Skeletal muscle satellite cell (primary cell): ENCODE measurements around the gene ARRB1.

Source experiments
- H3K27me3 ChIP-seq: 2 replicates; pipeline ENCODE4 v1.7.0; 2013; ENCODE audit warnings: low read length; ENCODE audit not compliant: control insufficient read depth, insufficient read depth
- H3K36me3 ChIP-seq: 2 replicates; pipeline ENCODE4 v1.7.0; 2013; ENCODE audit warnings: mild to moderate bottlenecking, control low read depth, low read length; ENCODE audit not compliant: insufficient read depth
- H3K4me1 ChIP-seq: 2 replicates; pipeline ENCODE4 v1.7.0; 2013; ENCODE audit warnings: low read length; ENCODE audit not compliant: control insufficient read depth, insufficient read depth
- H3K4me2 ChIP-seq: 2 replicates; pipeline ENCODE4 v1.7.0; 2013; ENCODE audit warnings: mild to moderate bottlenecking, low read length
- H3K4me3 ChIP-seq: 2 replicates; pipeline ENCODE4 v1.7.0; 2013; ENCODE audit warnings: low read length
- H3K9ac ChIP-seq: 2 replicates; pipeline ENCODE4 v1.7.0; 2013; ENCODE audit warnings: mild to moderate bottlenecking, low read depth, low read length, moderate library complexity
- H3K9me3 ChIP-seq: replicated peaks from 2 replicates; pipeline ENCODE4 v1.7.0; 2013; ENCODE audit warnings: mild to moderate bottlenecking, control low read depth, low read length

ARRB1 gene

GRCh38 chr11:75301601-75302345 is 49.7 kb downstream of the ARRB1 start:
- Histone ChIP-seq H3K4me3 (no peak overlapping the region), H3K9me3 (no peaks in the 10 kb centered on the region), H3K4me2 (no peak overlapping the region), H3K4me1 (no peaks in the 10 kb centered on the region), H3K36me3 (no peaks in the 10 kb centered on the region), H3K27me3 (no peaks in the 10 kb centered on the region), H3K9ac (no peak overlapping the region)

- Histone ChIP-seq H3K4me1 (no peaks in the 10 kb centered on the region), H3K9ac (no peak overlapping the region), H3K27me3 (no peaks in the 10 kb centered on the region), H3K9me3 (no peaks in the 10 kb centered on the region), H3K4me2 (no peak overlapping the region), H3K36me3 (no peaks in the 10 kb centered on the region), H3K4me3 (no peak overlapping the region)
Observed at GRCh38 chr11:75301131-75301530, 50.3 kb downstream of the ARRB1 start.

GRCh38 chr11:75298976-75299260 is 52.5 kb downstream of the ARRB1 start:
- no peaks in the 10 kb centered on the region for H3K9me3 ChIP-seq
- H3K27me3 ChIP-seq: no peaks in the 10 kb centered on the region
- H3K9ac ChIP-seq: no peak overlapping the region
- H3K36me3 ChIP-seq: no peaks in the 10 kb centered on the region
- no peaks in the 10 kb centered on the region for H3K4me1 ChIP-seq
- H3K4me2 ChIP-seq: no peak overlapping the region
- H3K4me3 ChIP-seq: no peak overlapping the region

GRCh38 chr11:75298191-75298975 is 53.1 kb downstream of the ARRB1 start:
- H3K9ac ChIP-seq: no peak overlapping the region
- H3K9me3 ChIP-seq: no peaks in the 10 kb centered on the region
- H3K4me3 ChIP-seq: no peak overlapping the region
- H3K4me1 ChIP-seq: no peaks in the 10 kb centered on the region
- peaks cover under 1% of the 10 kb centered on the region for H3K27me3 ChIP-seq
- H3K4me2 ChIP-seq: no peak overlapping the region
- no peaks in the 10 kb centered on the region for H3K36me3 ChIP-seq

- H3K9me3 ChIP-seq: no peaks in the 10 kb centered on the region
- H3K27me3 ChIP-seq: peaks cover 14% of the 10 kb centered on the region
- no peak overlapping the region for H3K9ac ChIP-seq
- no peak overlapping the region for H3K4me2 ChIP-seq
- no peaks in the 10 kb centered on the region for H3K36me3 ChIP-seq
- H3K4me3 ChIP-seq: no peak overlapping the region
- no peaks in the 10 kb centered on the region for H3K4me1 ChIP-seq
Observed at GRCh38 chr11:75293903-75294302, 57.6 kb downstream of the ARRB1 start.

- Histone ChIP-seq H3K4me3 (no peak overlapping the region), H3K4me1 (no peaks in the 10 kb centered on the region), H3K9me3 (no peaks in the 10 kb centered on the region), H3K4me2 (no peak overlapping the region), H3K36me3 (no peaks in the 10 kb centered on the region), H3K9ac (no peak overlapping the region), H3K27me3 (peaks cover 14% of the 10 kb centered on the region)
Observed at GRCh38 chr11:75292943-75293342, 58.5 kb downstream of the ARRB1 start.

GRCh38 chr11:75291741-75292140 is 59.7 kb downstream of the ARRB1 start:
- H3K4me2 ChIP-seq: no peak overlapping the region
- no peaks in the 10 kb centered on the region for H3K36me3 ChIP-seq
- no peak overlapping the region for H3K4me3 ChIP-seq
- no peaks in the 10 kb centered on the region for H3K9me3 ChIP-seq
- H3K4me1 ChIP-seq: no peaks in the 10 kb centered on the region
- H3K27me3 ChIP-seq: peaks cover 14% of the 10 kb centered on the region
- H3K9ac ChIP-seq: no peak overlapping the region

- Histone ChIP-seq H3K36me3 (no peaks in the 10 kb centered on the region), H3K4me1 (no peaks in the 10 kb centered on the region), H3K4me2 (no peak overlapping the region), H3K9me3 (no peaks in the 10 kb centered on the region), H3K9ac (no peak overlapping the region), H3K27me3 (peaks cover 14% of the 10 kb centered on the region), H3K4me3 (no peak overlapping the region)
Observed at GRCh38 chr11:75289919-75290318, 61.5 kb downstream of the ARRB1 start.

- H3K9ac ChIP-seq: no peak overlapping the region
- H3K36me3 ChIP-seq: no peaks in the 10 kb centered on the region
- no peaks in the 10 kb centered on the region for H3K9me3 ChIP-seq
- no peak overlapping the region for H3K4me2 ChIP-seq
- no peaks in the 10 kb centered on the region for H3K4me1 ChIP-seq
- H3K27me3 ChIP-seq: peaks cover 14% of the 10 kb centered on the region
- no peak overlapping the region for H3K4me3 ChIP-seq
Observed at GRCh38 chr11:75289511-75289760, 62.0 kb downstream of the ARRB1 start.

- Histone ChIP-seq H3K4me2 (no peak overlapping the region), H3K27me3 (peaks cover 10% of the 10 kb centered on the region), H3K9me3 (no peaks in the 10 kb centered on the region), H3K4me3 (no peak overlapping the region), H3K36me3 (no peaks in the 10 kb centered on the region), H3K9ac (no peak overlapping the region), H3K4me1 (no peaks in the 10 kb centered on the region)
Observed at GRCh38 chr11:75287579-75287978, 63.9 kb downstream of the ARRB1 start.

GRCh38 chr11:75286826-75287465 is 64.5 kb downstream of the ARRB1 start:
- no peak overlapping the region for H3K9ac ChIP-seq
- H3K9me3 ChIP-seq: no peaks in the 10 kb centered on the region
- no peak overlapping the region for H3K4me2 ChIP-seq
- no peak overlapping the region for H3K4me3 ChIP-seq
- H3K36me3 ChIP-seq: no peaks in the 10 kb centered on the region
- H3K4me1 ChIP-seq: no peaks in the 10 kb centered on the region
- peaks cover 10% of the 10 kb centered on the region for H3K27me3 ChIP-seq
